GM18502 (cell line): ENCODE data around the gene MLLT10.

Experiments
- ATAC-seq: cut with Tn5 transposase; IDR thresholded peaks from one replicate; pipeline ENCODE4 v1.9.1; 2021; ENCODE audit warnings: mild to moderate bottlenecking; ENCODE audit not compliant: unreplicated experiment, poor library complexity

The MLLT10 gene

DNA sequence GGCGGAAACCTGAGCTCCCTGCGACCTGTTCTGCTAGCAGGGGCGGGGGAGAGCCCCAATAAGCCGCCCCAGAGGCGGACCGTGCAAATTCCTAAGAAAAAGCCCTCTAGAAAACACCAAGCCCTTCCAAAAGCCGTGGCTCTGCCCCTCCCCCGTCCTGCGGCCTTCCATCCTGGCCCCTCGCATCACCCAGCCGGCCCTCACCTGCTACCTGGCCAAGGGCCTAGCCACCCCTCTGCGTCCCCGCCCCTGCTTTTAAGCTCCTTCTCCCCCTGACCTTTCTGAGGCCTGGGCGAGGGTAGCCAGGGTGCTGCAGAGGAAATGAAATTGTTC is 33.5 kb upstream of the MLLT10 start:
- no peak for ATAC-seq

DNA sequence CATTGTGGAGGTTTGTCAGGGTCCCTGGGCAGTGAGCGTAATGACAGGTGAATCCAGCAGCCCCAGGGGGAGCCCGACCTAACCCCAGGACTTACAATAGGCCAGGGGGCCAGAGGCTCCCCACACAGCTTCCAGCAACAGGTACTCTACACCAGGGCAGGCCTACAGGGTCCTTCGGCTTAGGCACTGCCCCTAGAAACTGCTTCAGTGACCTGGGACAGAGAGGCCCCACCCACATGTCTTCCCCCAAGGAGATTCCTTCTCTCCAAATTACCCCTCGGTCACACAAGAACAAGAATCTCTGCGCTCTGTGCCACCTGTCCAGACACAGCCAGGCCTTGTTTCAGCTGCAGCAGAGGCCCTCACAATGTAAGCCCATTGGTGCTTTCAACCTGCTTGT is 32.9 kb upstream of the MLLT10 start:
- no peak for ATAC-seq

DNA sequence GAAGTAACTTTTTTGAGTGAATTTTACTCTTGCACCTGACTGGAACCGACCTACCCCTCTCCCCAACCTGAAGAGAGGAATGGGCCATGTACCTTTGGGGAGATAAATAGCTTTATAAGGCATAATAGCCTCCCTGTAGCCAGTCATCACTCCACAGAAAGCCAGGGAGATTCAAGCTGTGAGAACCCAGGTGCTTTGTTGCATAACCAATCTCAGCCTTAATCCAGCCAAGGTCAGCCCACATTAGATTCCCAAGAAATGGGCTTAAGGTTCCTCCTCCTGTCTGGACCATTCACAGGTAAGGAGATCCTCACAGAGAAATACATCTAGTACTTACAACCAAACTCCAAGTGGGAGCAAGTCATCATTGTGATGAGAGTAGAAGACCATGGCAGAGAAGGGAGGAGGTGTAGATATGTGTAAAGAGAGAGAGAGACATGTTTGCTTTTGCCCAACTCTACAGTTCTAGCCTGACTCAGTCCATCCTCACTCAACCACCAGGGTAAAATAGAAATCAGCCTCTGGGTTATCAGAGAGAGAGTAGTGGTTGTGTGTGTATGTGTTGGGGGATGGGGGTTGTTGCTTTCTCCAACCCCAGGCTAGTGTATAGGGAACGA is 32.2 kb upstream of the MLLT10 start:
- no peak for ATAC-seq

DNA sequence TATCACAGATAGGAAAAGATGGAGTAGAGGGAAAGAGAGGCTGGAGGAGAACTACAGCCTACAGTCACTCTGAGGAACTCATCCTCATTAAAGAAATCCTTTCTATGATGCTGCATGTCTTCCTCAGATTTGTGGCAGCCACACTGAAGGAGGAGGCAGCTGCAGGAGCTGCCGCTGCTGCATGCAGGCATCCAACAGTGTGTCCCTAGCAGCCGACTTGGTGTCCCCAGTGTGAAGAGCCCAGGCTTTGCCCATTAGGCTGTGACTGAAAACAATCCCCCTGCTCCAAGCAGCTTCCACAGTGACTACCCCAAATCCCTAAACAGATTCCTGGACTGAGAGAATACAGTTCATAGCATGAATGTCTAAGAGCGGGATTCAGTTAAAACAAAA is 31.7 kb upstream of the MLLT10 start:
- no peak for ATAC-seq

DNA sequence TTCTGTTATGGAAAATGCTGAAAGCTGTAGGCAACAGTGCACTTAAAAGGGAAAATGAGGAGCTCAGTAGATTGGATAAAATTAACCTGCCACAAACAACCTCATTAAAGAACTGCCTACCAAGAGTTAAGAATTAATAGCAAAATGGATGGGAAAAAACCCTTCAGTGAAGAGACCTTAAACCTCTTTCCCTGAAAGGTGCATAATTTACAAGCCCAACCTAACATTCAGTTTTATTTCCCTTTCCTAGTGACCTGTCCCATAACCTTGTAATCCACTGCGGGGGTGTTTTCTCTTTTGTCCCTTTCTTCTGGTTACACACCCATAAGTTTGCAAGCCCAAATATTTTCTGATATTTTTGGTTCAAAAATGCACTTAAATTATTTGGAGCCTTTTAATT is 30.5 kb upstream of the MLLT10 start:
- ATAC-seq: no peak

DNA sequence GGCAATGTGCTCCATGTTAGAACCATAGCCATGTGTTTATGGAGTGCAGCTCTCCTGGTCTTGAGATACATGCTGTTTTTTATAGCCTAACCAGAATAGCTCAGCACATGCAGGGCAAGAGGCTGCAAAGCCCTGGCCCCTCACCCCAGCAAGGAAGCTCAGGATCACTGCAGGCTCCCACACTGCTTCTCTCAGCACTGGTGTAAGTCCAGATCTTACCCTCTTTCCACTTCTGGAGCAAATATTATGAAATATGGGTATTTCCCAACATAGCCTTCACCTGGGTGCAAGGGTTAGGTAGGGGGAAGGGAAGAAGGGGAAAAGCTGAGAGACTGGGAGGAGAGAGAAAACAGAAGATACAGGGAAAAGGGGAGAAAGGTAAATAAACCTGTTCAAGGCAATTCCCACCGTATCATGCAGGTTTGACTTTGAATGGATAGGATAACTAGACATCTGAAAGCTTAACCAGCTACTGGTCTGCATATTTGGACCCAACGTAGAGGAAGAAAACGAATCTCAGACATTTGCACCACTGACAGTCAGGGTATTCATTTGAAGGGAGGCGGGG is 28.2 kb upstream of the MLLT10 start:
- no peak for ATAC-seq

DNA sequence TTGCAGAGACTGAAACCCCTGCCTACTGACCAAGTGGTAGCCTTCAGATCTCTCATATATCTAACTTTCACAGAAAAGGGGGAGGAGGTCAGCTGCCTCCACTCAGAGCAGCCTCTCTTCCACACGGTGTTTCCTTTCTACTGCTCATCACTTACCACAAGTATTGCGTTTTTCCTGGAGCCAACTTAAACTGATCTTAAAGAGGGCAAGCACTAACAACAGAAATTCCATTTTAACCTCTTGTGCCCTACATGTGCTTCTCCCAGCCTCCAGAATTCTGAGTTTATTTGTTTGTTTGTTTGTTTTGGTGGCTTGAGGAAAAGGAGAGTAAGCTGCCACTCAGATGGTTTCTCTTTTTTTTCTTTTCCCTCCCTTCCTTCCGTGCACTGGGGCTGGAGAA is 27.7 kb upstream of the MLLT10 start:
- ATAC-seq: no peak

DNA sequence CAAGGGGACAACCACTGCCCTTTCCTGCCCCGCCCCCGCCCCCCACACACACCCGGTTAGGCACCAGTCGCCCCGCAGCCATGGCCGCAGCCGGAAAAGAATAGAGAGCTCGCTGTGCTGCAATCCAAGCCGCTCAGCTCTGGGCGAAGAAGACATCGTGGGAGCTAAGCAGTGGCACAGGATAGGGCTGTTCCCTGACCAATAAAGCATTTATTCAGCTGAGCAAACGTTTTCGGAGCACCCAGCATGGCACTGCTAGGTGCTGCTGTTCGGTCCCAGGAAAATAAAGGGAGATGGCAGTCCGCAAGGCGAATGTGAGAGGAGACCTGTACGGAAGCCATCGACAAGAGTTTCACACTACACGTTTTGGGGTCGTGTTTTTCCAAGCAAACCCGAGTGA is 26.9 kb upstream of the MLLT10 start:
- no peak for ATAC-seq

DNA sequence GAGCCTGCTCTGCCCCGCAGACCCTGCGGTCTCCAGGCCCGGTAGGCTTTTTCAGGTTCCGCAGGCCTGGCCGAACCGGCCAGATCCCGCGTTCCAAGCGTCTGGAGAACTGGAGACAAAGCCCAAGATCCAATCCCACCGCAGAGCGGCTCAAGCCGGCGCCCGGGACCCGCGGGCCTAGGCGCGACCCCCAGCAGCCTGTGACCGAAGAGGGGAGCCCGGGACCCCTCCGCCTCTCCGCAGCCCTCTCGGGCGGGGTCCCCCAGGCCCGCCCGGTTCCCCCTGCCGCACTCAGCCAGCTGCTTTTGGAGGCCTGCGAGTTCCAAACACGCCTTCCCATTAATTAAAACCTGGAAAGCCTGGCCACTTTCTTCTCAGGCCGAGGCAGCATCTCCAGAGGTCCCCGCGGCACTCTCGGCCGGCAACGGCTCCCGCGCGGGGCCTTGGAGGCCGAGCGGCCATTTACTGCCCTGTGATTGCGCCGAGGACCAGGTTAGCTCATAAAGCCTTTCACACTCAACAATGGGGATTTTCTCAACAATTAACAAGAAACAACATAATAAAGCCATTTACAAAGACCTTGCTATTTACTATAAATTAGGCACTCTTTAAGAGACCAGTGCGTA is 25.2 kb upstream of the MLLT10 start:
- ATAC-seq: no peak

DNA sequence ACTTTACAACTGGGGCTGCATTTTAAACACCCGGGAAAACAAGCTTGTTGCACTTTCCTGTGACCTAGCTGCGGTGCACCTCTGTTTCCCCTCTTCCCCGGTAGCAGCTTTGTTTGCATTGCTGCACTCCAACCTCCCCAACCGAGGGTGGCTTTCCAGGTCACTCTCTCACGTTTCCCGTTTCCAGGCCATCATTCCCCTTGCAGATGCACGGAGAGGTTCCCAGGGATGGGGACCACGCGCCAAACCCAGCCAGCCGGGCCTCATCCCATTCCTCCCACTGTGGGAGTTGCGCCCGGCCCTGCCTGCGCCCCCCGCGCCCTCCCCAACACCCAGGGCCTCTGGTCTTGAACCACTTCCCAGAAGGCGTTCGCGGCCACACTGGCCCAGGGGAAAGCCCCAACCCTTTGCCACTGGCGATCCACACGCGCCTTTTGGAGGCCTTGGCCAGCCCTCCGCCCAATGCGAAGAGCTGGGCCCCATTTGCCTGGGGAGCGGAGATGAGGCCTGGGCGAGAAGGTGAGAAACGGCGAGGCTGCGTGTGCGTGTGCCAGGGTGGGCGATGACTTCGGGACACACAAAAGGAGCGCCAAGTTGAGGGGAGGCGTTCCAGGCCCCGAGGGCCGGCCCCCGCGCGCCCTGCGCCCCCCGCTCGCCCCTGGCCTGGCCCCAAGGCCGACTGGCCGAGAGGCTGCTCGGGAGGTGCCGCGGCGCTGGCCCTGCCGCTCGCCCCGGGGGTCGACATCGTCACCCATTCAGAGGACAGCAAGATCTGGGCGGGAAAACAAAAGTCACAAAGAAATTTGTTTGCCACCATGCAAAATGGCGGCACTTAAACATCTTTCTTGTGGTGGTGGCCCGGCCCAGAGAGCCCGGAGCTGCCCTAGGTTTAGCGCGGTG is 24.4 kb upstream of the MLLT10 start:
- ATAC-seq: no peak

DNA sequence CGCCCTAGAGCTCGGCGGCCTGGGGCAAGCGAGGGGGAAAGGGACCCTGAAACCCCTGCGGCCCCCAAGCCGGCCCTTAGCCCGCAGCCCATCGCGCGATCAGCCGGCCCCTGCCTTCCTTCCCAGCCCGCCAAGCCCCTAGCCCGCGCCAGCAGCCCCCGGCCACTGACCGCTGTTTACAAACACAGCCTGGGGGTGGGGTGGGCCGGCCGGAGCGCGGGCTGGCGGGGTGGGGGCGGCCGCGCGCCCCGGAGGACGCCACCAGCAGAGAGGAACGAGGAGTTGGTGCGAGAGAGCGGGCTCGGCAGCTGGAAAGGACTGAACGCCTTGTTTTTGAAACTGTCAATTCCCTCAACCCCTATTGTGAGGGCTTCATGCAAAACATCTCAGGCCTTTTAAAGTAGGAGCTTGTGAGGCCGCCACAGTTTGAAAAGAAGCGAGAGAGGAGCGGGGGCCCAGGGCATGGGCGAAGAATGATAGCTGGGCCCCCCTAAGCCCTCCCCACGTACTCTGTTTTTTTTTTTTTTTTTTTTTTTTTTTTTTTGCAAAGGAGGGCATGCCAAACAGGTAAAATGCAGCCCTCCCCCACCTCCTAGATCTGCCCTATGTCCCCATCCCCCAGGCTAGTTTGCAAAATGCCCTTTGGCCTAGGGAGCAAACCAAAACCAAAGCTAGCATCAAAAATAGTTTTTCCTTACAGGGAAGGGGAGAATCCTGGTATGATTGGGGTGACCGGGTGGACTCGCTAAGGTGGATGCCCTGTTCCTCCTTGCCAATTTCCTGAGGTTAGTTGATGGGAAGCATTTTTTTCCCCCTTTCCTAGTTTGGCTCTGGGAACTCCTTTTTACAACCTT is 23.6 kb upstream of the MLLT10 start:
- ATAC-seq: no peak

DNA sequence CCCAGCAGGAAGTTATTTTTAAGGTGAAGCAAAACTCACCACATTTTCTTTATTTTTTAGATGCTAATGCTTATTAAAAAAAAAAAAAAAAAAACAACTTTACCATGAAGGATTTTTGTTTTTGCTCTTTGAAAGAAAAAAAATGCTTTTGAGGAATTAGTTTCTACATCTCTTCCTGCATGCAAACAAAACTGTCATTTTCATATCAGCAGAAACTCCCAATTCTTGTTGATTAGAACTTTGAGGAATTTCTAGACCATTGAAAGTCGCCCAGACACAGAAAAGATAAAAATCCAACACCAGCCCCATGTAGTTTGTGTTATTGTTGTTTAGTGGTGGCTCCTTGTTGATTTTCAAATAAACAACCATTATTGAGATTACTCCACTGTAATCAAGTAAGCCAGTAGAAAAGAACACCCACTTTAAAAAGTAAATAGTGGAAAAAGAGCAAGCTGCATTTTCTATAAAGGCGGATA is 22.9 kb upstream of the MLLT10 start:
- ATAC-seq: no peak

DNA sequence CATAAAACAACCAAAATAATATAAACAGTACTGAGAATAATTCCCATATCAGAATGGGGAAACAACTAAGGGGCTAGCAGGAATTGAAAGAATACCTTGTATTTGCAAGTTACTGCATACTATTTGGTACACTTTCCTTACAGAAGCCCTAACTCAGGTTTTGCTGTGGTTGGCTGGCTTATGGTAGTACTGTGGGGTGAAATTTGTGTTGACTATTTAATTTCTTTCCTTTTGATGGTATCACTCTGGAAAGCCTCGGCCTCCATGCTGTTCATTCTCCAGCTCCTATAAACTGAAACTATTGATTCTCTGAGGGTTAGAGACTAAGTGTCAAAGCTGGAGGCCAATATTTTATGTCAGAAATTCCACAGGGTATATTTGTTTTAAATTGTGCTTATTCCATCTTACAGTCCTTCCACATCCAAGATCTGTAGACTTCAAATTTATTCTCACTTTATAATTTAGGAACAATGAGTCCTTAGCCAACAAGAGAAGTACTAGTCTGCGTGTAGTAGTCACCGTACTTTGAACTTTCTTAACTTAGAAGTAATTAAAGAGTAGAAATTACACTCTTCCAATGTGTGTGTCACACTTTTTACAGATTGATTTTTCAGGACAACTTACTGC is 22.0 kb upstream of the MLLT10 start:
- no peak for ATAC-seq

DNA sequence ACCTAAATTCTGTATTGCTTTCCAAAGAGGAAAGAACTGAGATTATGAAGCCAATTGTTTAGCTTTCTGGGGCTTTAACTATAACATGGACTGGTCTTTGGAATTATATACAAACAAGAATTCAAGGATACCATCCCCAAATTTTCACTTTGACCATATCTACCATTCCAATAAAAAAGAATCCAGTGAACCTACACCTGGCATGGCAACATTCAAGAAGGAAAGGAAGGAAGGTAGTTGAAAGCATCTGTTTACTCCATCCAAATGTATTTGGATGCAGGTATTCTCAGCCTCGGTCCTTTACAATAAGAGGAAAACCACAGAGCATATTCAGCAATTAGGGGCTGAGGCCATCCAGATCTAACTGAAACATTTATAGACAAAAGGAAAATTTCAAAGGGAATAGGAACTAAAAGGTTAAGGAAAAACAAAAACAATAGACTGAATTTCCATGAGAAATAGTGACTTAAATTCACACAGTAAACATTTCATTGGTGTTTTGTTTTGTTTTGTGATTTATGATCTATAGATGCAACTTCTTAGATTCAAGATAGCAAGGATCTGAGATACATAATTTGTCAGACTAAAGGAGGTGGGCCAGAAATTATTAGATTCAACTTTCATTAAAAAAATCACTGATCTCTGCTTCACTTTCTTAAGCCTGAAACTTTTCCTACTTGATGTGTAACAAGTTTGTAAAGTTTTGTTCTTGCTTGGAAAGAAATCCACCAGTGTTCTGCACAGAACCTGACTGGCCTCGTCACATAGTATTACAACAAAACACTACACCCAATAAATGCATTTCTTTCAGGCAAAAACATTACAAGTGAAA is 21.2 kb upstream of the MLLT10 start:
- ATAC-seq: no peak

DNA sequence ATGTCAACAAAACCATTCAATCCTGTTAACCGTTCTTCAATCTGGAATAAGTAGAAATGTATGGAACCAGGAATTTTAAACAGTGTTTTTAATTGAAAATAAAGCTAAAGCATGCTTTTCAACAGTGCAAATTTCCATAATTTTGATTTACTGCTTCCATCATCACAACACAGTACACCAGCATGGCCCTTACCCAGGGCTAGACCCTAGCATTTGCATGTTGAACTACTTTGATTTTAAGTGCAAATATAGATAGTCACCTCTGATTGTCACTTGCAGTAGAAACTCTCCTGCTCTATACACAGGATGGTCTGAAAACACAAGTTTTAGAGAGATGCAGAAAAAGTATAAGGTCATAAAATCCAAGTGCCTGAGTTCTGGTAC is 20.6 kb upstream of the MLLT10 start:
- ATAC-seq: no peak

DNA sequence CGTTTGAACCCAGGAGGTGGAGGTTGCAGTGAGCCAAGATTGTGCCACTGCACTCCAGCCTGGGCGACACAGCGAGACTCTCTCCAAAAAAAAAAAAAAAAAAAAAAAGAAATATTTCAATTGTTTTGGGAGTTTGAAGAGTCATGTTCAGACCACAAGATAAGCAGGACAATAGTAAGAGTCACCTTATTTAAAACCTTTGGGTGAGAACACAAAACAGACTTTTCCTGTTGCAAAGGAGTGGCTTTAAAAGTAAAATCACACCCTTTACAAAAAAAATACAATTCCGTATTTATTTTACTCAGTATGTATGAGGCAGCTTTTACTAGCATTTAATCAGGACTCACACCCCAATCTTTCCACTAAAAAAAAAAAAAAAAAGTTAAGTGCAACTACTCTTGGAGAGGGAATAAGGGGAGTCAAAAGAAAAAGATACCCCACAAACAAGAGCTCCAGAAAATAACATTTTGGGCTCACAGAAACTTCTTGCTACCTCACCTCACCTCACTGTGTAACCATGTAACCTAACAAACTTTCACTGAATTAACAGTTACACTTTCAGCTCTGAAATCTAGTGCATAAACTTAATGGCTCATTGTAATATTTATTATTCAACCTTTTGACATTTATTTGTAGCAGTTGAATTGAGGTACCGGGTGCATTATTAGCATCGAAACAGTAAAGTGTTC is 19.8 kb upstream of the MLLT10 start:
- ATAC-seq: no peak

DNA sequence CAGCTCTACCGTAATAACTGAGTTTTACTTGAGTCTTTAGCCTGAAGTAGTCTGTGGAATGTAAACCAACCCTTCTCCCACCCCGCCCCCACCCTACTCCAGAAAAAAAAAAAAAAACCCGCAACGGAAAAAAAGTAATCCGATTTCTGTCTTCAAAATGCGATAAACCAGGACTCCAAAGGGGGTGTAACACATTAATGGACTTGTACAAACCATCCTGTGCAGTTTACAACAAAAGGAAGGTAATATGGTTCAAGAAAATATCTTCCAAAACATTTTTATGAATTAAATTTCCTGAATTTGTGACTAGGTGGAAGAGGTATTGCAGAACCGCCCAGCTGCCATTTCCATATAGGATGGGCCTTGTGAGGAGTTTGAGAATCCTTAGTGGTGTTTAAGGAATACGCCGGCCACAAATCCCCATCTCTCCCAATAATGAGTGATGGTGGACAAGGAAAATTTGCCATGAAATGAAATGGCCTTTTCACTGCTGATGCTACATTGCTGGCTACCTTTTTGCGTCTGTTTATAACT is 19.1 kb upstream of the MLLT10 start:
- no peak for ATAC-seq
